GM23248 (cell line): Measurements from ENCODE around the gene SUSD6. TPM values are rescaled to one million over a fixed set of nuclear protein-coding genes. Genes with fewer than 3 reads are reported as not detected.
A peak's percentile ranks its signal among the peaks of the same experiment; 100 is the strongest.

ENCODE experiments used
- DNase-seq: peaks from one replicate; pipeline ENCODE4 v3.0.0-alpha.2; 2015
- H2AFZ ChIP-seq: fragments of 200-600 bp; sonication (generic); 2 replicates; pipeline ENCODE4 v1.6.1; 2016; ENCODE audit warnings: antibody characterized with exemption
- H3F3A ChIP-seq: fragments of 200-600 bp; sonication (generic); 2 replicates; pipeline ENCODE4 v1.6.1; 2016; ENCODE audit warnings: mild to moderate bottlenecking, antibody characterized with exemption, mixed run types; ENCODE audit not compliant: insufficient read depth
- H3K27ac ChIP-seq: fragments of 200-600 bp; sonication (generic); 2 replicates; pipeline ENCODE4 v1.5.1; 2016; ENCODE audit warnings: mild to moderate bottlenecking
- H3K27me3 ChIP-seq: fragments of 200-600 bp; sonication (generic); replicated peaks from 2 replicates; pipeline ENCODE4 v1.6.1; 2016; ENCODE audit warnings: mild to moderate bottlenecking; ENCODE audit not compliant: insufficient read depth
- H3K36me3 ChIP-seq: fragments of 200-600 bp; sonication (generic); 2 replicates; pipeline ENCODE4 v1.6.1; 2016; ENCODE audit warnings: low read depth, mild to moderate bottlenecking
- H3K4me1 ChIP-seq: fragments of 200-600 bp; sonication (generic); 2 replicates; pipeline ENCODE4 v1.6.1; 2016; ENCODE audit warnings: mild to moderate bottlenecking; ENCODE audit not compliant: insufficient read depth
- H3K4me2 ChIP-seq: fragments of 200-600 bp; sonication (generic); one replicate; pipeline ENCODE4 v1.6.1; 2016; ENCODE audit warnings: mild to moderate bottlenecking; ENCODE audit not compliant: unreplicated experiment
- H3K4me3 ChIP-seq: fragments of 200-600 bp; sonication (generic); 2 replicates; pipeline ENCODE4 v1.5.1; 2016; ENCODE audit warnings: mild to moderate bottlenecking
- H3K79me2 ChIP-seq: fragments of 200-600 bp; sonication (generic); 2 replicates; pipeline ENCODE4 v1.6.1; 2016; ENCODE audit warnings: mild to moderate bottlenecking; ENCODE audit not compliant: insufficient read depth
- H3K9ac ChIP-seq: fragments of 200-600 bp; sonication (generic); 2 replicates; pipeline ENCODE4 v1.6.1; 2016; ENCODE audit warnings: mild to moderate bottlenecking
- H3K9me2 ChIP-seq: fragments of 200-600 bp; sonication (generic); 2 replicates; pipeline ENCODE4 v1.6.1; 2016; ENCODE audit warnings: mixed run types, mild to moderate bottlenecking, moderate library complexity; ENCODE audit not compliant: insufficient read depth
- H3K9me3 ChIP-seq: fragments of 200-600 bp; sonication (generic); one replicate; pipeline ENCODE4 v1.6.1; 2017; ENCODE audit warnings: low read depth
- H4K20me1 ChIP-seq: fragments of 200-600 bp; sonication (generic); 2 replicates; pipeline ENCODE4 v1.6.0; 2016; ENCODE audit not compliant: insufficient read depth
- EZH2 ChIP-seq: fragments of 200-600 bp; sonication (generic); IDR thresholded peaks from 2 replicates; pipeline ENCODE4 v1.6.1; 2018; ENCODE audit warnings: antibody characterized with exemption, mild to moderate bottlenecking; ENCODE audit not compliant: insufficient read depth, poor library complexity, severe bottlenecking
- EZH2phosphoT487 ChIP-seq: fragments of 200-600 bp; sonication (generic); IDR thresholded peaks from 2 replicates; pipeline ENCODE4 v1.6.1; 2018; ENCODE audit warnings: antibody characterized with exemption, moderate library complexity, mild to moderate bottlenecking, low read depth; ENCODE audit not compliant: insufficient read depth
- WGBS, 2 experiments: methylation state at CpG; one replicate each; pipeline ENCODE4 v1.1.6; 2015 to 2017; ENCODE audit warnings: low lambda C conversion rate in 2 of 2, low coverage in 1 of 2; ENCODE audit errors: missing lambda C conversion rate in 2 of 2; 5-methylcytosine and 5-hydroxymethylcytosine counted together
- in situ Hi-C: fragments of 300-500 bp; cut with MboI; formaldehyde crosslinking; loops from 2 replicates; pipeline ENCODE4 v1.15.0; 2020
- polyA plus RNA-seq: library from polyadenylated mRNA; unstranded; fragments of >200 nt; fragmentation: Nextera tagmentation; extraction: Ambion mirVana; gene quantifications from 2 replicates; pipeline ENCODE4 v1.2.1, GENCODE V29; 2016
- total RNA-seq: library from RNA; depleted of rRNA; stranded (reverse); fragments of >200 nt; shearing (Covaris generic); gene quantifications from 2 replicates; pipeline ENCODE4 v1.2.3, GENCODE V29; 2014; rRNA removed

SUSD6 gene
- total RNA-seq, result 12.2 and 15.6 TPM in 2 replicates
- polyA plus RNA-seq, result 23.2 and 24.1 TPM in 2 replicates

- Histone ChIP-seq H3K36me3 (no peaks in the 10 kb centered on the region), H3K4me2 (peak within 1 kb of the TSS; percentile 100), H3K27ac (peak within 1 kb of the TSS; percentile 94), H3K27me3 (no peaks in the 10 kb centered on the region), H3K4me1 (peaks cover 40% of the 10 kb centered on the region), H3K9me3 (no peaks in the 10 kb centered on the region), H3K4me3 (peak within 1 kb of the TSS; percentile 100), H4K20me1 (no peaks in the 10 kb centered on the region; the same call in 1 of the 2 replicates), H3K9ac (peak within 1 kb of the TSS; percentile 98), H2AFZ (peak within 1 kb of the TSS; percentile 89), H3K9me2 (no peaks in the 10 kb centered on the region), H3F3A (peaks cover 29% of the 10 kb centered on the region), H3K79me2 (peaks cover 39% of the 10 kb centered on the region)
- in situ Hi-C loops, result no loop called here
- WGBS, 2 experiments, result 1% methylated on average over 52 to 69 of the region's 105 CpGs
- peak; percentile 95 for DNase-seq
- TF ChIP-seq EZH2 (no peak), EZH2phosphoT487 (no peak)
Measured at GRCh38 chr14:69611172-69612013, at the start of gene SUSD6. Gene SUSD6, plus strand, starts transcription at chr14:69611596. Its CDS starts 46,997 bp downstream, at chr14:69658593.

- no peaks in the 10 kb centered on the region for H3K9me3 ChIP-seq
- no peaks in the 10 kb centered on the region for H3K79me2 ChIP-seq
- no peak overlapping the region for H3K4me3 ChIP-seq
- peaks cover 81% of the 10 kb centered on the region for H3K27me3 ChIP-seq
- no peaks in the 10 kb centered on the region for H3K4me1 ChIP-seq
- no peak for DNase-seq
- H3F3A ChIP-seq, result no peaks in the 10 kb centered on the region
- H3K4me2 ChIP-seq, result no peak overlapping the region
- TF ChIP-seq EZH2 (no peak), EZH2phosphoT487 (no peak)
- H3K36me3 ChIP-seq, result no peaks in the 10 kb centered on the region
- in situ Hi-C loops, result no loop called here
- no peak overlapping the region for H3K27ac ChIP-seq
- no peak overlapping the region for H2AFZ ChIP-seq
- no peaks in the 10 kb centered on the region for H4K20me1 ChIP-seq
- H3K9me2 ChIP-seq, result no peaks in the 10 kb centered on the region
- no peak overlapping the region for H3K9ac ChIP-seq
Measured at GRCh38 chr14:69561893-69562292, 49.5 kb upstream of the SUSD6 start.

GRCh38 chr14:69567563-69567962, 43.8 kb upstream of the SUSD6 start:
- Histone ChIP-seq H3K9me3 (no peaks in the 10 kb centered on the region), H3K4me1 (no peaks in the 10 kb centered on the region), H3K27ac (no peak overlapping the region), H3K4me3 (no peak overlapping the region), H3K27me3 (peaks cover 85% of the 10 kb centered on the region), H3K9me2 (no peaks in the 10 kb centered on the region), H2AFZ (no peak overlapping the region), H3F3A (no peaks in the 10 kb centered on the region), H3K79me2 (no peaks in the 10 kb centered on the region), H4K20me1 (no peaks in the 10 kb centered on the region), H3K9ac (no peak overlapping the region), H3K4me2 (no peak overlapping the region), H3K36me3 (no peaks in the 10 kb centered on the region)
- DNase-seq, result no peak
- WGBS, 2 experiments, result 42 to 48% methylated on average over 5 of the region's 5 CpGs
- TF ChIP-seq EZH2, result no peak
- no peak for TF ChIP-seq EZH2phosphoT487
- in situ Hi-C loops, result no loop called here

GRCh38 chr14:69569859-69570258, 41.5 kb upstream of the SUSD6 start:
- H3F3A ChIP-seq, result no peaks in the 10 kb centered on the region
- no peak overlapping the region for H2AFZ ChIP-seq
- no peaks in the 10 kb centered on the region for H3K9me2 ChIP-seq
- H3K4me1 ChIP-seq, result no peaks in the 10 kb centered on the region
- H3K9ac ChIP-seq, result no peak overlapping the region
- H3K36me3 ChIP-seq, result no peaks in the 10 kb centered on the region
- no peak overlapping the region for H3K27ac ChIP-seq
- H3K9me3 ChIP-seq, result no peaks in the 10 kb centered on the region
- in situ Hi-C loops, result no loop called here
- H3K27me3 ChIP-seq, result peaks cover 79% of the 10 kb centered on the region
- no peak overlapping the region for H3K4me3 ChIP-seq
- H4K20me1 ChIP-seq, result no peaks in the 10 kb centered on the region
- no peak overlapping the region for H3K4me2 ChIP-seq
- H3K79me2 ChIP-seq, result no peaks in the 10 kb centered on the region
- DNase-seq, result no peak
- WGBS, 2 experiments, result 41% methylated on average over 2 of the region's 2 CpGs
- no peak for TF ChIP-seq EZH2phosphoT487
- TF ChIP-seq EZH2, result no peak
